ENCODE measurements around the gene ASXL3.

DNA sequence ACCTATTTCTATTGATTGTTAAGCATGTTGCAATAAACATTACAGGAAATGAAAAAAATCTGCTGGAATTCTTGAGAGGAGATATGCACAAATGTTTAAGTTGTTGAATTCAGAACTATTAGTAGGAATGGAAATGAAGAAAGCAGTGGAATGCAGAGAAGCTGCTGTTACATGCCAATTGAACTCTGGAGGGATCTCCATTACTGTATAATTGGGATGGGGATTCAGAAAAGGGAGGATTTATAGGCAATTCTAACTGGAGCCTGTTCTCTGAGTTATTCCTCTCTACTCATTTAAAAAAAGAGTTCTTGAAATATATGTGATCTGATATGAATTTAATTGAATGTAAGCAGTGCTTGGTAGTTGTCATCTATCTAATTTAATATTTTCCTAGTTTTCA is 2.6 kb upstream of the ASXL3 start:
- TF ChIP-seq TAF1 (IDR thresholded peaks at IDR 0.05; ENCODE audit: low read depth) (no peak), EP300 (conservative IDR thresholded peaks at IDR 0.05; ENCODE audit: poor library complexity, severe bottlenecking) (no peak), EZH2 (IDR thresholded peaks at IDR 0.05; ENCODE audit: borderline replicate concordance, insufficient read depth, low read length, poor library complexity, severe bottlenecking) (no peak), RAD21 (conservative IDR thresholded peaks at IDR 0.05) (no peak), MXI1 (conservative IDR thresholded peaks at IDR 0.05; ENCODE audit: poor library complexity, severe bottlenecking) (no peak), POLR2AphosphoS5 (IDR thresholded peaks at IDR 0.05) (no peak), SMC3 (conservative IDR thresholded peaks at IDR 0.05; ENCODE audit: poor library complexity) (no peak)
- TF ChIP-seq, protein P1, sequence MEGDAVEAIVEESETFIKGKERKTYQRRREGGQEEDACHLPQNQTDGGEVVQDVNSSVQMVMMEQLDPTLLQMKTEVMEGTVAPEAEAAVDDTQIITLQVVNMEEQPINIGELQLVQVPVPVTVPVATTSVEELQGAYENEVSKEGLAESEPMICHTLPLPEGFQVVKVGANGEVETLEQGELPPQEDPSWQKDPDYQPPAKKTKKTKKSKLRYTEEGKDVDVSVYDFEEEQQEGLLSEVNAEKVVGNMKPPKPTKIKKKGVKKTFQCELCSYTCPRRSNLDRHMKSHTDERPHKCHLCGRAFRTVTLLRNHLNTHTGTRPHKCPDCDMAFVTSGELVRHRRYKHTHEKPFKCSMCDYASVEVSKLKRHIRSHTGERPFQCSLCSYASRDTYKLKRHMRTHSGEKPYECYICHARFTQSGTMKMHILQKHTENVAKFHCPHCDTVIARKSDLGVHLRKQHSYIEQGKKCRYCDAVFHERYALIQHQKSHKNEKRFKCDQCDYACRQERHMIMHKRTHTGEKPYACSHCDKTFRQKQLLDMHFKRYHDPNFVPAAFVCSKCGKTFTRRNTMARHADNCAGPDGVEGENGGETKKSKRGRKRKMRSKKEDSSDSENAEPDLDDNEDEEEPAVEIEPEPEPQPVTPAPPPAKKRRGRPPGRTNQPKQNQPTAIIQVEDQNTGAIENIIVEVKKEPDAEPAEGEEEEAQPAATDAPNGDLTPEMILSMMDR (IDR thresholded peaks at IDR 0.05; ENCODE audit: poor library complexity, severe bottlenecking) = no peak
- TF ChIP-seq, protein P2, sequence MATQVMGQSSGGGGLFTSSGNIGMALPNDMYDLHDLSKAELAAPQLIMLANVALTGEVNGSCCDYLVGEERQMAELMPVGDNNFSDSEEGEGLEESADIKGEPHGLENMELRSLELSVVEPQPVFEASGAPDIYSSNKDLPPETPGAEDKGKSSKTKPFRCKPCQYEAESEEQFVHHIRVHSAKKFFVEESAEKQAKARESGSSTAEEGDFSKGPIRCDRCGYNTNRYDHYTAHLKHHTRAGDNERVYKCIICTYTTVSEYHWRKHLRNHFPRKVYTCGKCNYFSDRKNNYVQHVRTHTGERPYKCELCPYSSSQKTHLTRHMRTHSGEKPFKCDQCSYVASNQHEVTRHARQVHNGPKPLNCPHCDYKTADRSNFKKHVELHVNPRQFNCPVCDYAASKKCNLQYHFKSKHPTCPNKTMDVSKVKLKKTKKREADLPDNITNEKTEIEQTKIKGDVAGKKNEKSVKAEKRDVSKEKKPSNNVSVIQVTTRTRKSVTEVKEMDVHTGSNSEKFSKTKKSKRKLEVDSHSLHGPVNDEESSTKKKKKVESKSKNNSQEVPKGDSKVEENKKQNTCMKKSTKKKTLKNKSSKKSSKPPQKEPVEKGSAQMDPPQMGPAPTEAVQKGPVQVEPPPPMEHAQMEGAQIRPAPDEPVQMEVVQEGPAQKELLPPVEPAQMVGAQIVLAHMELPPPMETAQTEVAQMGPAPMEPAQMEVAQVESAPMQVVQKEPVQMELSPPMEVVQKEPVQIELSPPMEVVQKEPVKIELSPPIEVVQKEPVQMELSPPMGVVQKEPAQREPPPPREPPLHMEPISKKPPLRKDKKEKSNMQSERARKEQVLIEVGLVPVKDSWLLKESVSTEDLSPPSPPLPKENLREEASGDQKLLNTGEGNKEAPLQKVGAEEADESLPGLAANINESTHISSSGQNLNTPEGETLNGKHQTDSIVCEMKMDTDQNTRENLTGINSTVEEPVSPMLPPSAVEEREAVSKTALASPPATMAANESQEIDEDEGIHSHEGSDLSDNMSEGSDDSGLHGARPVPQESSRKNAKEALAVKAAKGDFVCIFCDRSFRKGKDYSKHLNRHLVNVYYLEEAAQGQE (IDR thresholded peaks at IDR 0.05; ENCODE audit: borderline replicate concordance) = no peak

All from neural cell (in vitro differentiated cells).